SK-N-DZ (cell line): ENCODE data around the gene SLC38A11.

Source experiments
- DNase-seq: peaks from one replicate; pipeline ENCODE4 v3.0.0-alpha.2; 2015; ENCODE audit warnings: low spot score

Gene SLC38A11

GRCh38 chr2:164915566-164915965 lies 39.8 kb downstream of the SLC38A11 start:
- DNase-seq, result no peak

- no peak for DNase-seq
These were observed 41.5 kb downstream of the SLC38A11 start for GRCh38 chr2:164913640-164914350.

DNA sequence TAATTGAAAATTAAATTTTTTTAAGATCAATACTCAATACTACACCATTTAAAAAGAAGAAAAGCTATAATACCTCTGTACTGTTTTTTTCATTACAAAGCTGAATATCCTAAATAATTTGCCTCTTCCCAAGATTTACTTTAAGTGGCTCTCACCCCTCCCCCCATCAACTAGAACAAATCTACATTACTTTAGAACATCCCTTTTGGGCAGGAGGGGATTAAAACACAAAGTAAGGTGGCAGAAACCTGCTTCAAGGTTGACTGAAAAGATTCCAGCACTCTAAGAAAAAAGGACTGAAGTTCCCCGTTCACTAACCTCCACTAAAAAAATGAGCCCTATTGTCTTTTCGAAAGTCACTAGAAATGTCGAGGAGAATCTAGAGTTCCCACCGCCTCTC lies 42.3 kb downstream of the SLC38A11 start:
- DNase-seq, result no peak

GRCh38 chr2:164911832-164912231 lies 43.5 kb downstream of the SLC38A11 start:
- no peak for DNase-seq

DNA sequence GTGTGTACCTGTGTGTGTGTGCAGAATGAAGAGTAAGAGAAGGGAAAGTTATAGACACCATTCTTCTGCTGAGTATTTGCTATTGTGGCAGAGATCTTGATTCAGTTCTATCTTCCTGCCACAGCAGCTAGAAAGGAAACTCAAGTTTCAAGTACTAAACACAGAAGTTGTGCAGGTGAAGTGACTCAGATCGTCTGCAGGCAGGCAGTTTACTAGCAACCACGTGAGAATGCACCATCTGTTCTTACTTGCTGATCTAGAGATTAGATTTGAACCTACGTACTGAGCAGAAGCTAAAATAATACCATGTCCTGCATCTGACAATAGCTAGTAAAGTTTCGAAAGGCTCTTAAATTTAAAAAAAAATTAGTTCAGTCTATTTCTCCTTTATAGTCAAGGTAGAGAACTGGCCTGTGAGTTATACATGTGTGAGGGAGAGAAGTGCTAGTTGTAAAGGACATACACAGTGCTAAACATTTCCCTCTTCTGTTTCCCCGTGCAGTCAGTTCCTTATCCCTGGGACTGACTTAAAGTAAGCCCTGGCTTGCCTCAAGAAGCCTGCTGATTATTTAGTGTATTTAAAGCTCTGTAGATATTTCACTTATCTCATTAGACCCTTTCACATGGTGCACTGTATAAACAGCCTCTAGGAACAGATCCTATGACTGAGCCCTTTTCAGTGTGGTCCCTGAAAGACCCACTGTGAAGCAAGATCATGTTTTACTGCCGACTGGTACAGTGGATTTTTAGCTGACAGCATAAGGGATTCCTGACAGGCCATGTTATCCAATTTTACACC lies 45.0 kb downstream of the SLC38A11 start:
- peak; percentile 77 for DNase-seq

DNA sequence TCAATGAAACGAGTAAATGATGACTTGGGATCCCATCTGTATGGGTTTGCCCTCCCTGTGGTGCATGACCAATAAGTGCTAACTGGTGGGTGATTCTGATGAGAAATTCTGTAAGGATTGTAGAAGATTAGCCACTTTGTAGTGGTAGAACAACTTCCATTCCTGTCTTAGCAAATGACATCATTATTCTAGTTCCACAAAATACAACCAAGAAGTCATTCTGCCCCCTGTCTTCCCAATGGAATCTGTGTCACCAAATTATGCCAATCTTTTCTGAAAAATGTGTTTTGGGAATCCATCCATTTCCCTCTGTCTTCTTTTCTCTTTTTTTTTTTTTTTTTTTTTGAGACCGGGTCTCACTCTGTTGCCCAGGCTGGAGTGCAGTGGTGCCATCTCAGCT lies 48.4 kb downstream of the SLC38A11 start:
- no peak for DNase-seq

DNA sequence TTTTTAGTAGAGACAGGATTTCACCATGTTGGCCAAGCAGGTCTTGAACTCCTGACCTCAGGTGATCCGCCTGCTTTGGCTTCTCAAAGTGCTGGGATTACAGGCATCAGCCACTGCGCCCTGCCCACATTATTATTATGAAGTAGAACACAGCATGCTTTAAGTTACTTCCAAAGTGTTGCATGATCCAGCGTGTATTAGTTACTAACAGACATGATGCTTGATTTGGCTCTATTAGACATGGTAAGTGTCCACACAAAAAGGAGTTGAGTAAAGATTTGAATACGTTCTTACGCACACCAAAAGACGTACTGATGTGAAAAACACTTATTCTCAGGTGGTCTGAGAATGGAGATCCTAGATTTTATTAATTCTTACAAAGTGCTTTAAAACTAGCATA lies 50.0 kb downstream of the SLC38A11 start:
- DNase-seq, result no peak

DNA sequence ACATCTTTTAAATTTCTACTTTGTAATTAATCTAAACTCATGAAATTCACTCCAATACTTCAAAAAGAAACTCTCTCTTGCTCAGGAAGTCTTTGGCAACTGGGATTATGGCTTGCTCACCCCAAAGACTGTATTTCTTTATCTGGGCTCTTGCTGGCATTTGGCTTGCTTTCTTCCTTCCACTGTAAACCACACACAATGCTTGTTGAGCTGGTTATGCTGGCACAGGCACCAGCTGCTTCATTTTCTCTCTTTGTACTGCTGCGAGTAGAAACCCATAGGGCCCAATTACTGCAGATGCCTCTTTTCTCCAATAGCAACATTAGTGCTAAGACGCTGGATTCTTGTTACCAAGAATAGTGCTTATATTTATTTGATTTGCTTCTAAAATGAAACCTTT lies 51.4 kb downstream of the SLC38A11 start:
- DNase-seq, result no peak

GRCh38 chr2:164903204-164903603 lies 52.1 kb downstream of the SLC38A11 start:
- no peak for DNase-seq

- DNase-seq, result no peak
These were observed 56.2 kb downstream of the SLC38A11 start for GRCh38 chr2:164899121-164899520.

DNA sequence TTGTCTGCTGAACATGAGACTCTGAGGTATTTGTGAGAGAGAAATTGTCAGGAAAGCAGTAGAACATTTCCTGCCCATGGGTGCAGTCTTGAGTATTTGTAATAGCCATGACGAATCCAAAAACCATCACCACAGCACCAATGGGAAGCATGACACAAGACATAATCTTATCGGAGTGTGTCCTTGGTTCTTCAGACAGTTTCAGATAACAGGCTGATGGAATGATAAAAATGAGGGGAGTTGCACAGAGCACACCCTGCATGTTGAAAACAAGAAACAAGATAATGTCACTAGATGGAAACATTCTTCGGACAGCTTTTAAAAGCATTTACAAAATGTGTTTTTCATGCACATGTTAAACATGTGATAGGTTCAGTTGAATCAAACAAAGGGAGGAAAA lies 56.9 kb downstream of the SLC38A11 start:
- DNase-seq, result peak; percentile 35

DNA sequence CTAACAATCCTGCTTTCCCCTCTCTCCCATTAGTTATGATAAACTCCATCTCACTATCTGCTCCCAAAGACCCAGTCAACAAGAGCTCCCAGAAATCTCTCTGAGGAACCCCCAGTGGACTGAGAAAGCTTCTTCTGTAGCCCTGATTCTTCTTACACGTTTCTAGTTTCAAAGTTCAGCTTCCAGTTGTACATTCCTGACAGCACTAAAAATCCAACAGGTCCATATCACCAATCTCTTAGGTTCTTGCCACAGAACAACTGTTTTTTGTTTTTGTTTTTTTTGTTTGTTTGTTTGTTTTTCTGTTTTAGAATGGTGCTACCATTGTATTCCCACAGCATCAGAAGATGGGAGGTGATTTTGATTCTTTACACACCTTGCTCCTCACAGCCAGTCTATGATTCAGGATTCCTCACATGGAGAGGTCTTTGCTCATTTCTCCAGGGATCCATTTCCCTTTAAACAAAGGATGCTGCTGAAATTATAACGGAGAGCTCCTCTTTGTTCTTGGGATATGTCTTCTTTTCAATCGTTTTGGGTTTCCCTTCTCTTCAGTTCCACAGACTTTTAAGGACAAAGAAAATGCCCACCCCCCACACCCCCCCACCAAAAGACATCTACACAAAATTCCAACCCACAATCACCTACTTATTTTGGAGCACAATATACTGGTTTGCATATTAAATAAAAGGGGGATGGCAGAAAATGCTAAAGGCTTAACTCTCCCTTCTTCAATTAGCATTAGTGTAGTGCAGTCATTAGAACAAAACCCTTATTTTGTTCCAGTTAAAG lies 57.7 kb downstream of the SLC38A11 start:
- DNase-seq, result no peak

DNA sequence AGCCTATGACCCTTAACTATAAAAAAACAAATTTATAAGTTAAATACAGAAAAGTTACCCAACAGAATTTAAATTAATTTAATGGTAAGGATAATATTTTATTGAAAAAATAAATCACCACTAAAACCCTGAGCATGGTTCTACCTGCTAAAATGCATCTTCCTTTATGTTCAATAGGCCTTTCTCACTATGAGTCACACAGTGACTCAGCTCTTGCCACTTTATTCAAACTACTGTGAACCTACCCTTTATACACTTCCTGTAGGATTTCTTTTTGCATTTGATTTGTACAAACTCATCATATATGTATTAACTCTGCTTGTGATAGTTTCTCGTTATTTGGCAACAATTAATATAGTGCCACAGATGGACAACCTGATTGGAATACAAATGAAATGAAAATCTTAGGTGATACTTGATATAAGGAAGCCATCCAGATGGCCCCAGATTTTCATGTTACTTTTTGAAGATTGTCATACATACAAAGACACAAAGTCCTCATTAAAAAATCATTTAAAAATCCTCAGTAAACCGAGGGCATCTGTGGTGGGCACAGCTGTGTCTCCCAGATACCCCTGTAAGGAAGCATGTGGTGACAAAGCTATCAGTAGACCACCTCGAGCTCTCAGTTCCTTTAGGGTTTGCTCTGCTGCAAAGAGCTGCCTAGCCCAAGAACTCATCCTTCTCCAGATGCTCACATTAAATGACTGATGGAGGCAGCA lies 58.5 kb downstream of the SLC38A11 start:
- no peak for DNase-seq

- no peak for DNase-seq
These were observed 59.1 kb downstream of the SLC38A11 start for GRCh38 chr2:164896226-164896625.

DNA sequence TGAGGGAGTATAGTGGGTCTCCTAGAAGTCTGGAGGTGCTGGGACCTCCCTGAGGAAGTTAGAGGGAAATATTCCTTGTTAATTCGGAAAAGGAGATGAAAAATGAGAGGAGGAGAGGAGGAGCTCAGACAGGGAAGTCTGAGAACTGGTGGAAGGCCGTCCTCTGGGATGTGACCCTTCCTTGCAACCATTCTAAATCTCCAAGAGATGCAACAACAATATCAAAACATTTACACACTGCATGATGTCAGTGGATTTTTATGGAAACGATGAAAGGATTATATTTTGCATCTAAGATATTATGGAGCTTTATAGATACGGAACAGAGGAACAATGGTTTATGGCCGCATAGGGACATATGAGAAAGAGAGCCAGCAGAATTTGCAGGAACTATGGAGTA lies 63.9 kb downstream of the SLC38A11 start:
- DNase-seq, result no peak

DNA sequence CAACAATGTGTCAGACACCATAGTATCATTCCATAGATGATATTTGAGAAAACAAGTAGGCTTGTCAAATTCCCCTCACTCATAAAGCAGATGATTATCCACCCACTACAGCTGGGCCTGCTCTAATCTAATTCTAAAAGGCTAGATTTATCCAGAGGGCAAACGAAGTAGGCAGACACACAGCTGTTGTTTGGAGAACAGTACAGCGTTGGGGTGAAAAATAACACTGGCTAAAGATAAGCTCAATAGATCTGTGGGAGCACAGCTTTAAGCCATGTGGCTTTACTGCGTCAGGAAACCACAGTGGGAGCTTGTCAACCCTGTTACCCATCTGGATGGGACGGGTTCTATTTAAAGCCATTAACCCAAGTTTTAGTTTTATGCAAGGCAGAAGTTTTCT lies 64.8 kb downstream of the SLC38A11 start:
- DNase-seq, result peak; percentile 81

DNA sequence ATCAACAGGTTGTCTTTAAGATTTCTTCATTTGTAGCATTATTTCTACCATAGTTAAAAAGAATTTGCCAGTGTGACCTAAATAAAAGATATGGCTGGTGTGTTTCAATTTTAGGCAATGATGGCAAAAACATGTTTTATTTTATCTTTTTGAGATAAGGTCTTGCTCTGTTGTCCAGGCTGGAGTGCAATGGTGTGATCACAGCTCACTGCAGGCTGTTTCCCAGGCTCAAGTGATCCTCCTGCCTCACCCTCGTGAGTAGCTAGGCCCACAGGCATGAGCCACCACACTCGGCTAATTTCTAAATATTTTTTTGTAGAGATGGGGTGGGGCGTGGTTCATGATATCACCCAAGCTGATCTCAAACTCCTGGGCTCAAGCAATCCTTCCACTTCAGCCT lies 66.7 kb downstream of the SLC38A11 start:
- no peak for DNase-seq

GRCh38 chr2:164887434-164888144 lies 67.7 kb downstream of the SLC38A11 start:
- no peak for DNase-seq

DNA sequence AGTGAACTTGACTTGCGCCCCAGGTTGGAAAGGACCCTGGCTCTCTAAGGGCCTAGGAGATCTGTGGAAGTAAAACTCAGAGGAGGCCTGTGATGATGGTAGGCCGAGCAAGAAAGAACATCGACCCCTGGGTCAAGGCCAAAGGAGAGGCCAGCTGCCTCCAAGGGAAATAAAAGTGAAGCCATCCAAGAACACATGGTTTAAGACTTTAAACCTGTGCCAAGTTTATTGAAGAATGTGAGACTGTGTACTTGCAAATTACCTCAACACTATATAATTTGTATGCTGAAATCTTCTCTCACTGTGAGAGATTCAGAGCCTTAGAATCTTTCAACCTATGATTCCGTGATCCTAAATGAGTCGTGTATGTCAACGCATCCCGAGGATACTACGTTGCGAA lies 73.0 kb downstream of the SLC38A11 start:
- no peak for DNase-seq

- DNase-seq, result no peak
These were observed 73.8 kb downstream of the SLC38A11 start for GRCh38 chr2:164881524-164881923.

- DNase-seq, result no peak
These were observed 75.3 kb downstream of the SLC38A11 start for GRCh38 chr2:164879901-164880535.
